Inflammatory macrophage (primary cell): Measurements from ENCODE around the gene IGSF8.
A peak's percentile ranks its signal among the peaks of the same experiment; 100 is the strongest.
"Not testable (repeated sequence)": the region's sequence is repeated elsewhere in the genome, so short reads cannot be mapped to it uniquely, and the experiment has no call there.

Experiments
- DNase-seq, 2 donors: peaks; one replicate each; pipeline ENCODE4 v3.0.0-alpha.2; 2020 to 2022

The IGSF8 gene

DNA sequence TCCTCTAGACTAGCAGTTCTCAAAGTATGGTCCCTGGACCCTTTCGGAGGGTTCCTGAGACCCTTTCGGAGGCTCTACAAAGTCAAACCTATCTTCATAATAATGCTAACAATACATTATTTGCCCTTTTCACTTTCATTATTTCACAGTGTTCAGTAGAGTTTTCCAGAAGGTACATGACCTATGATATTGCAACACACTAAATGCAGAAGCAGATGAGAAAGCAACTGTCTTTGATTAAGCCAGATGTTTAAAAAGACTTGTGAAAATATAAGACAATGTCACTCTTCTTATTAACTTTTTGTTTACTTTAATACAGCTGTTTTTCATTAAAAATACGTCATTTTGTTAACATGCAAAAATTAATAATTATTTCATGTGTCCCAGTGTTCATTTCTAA lies 34.3 kb downstream of the IGSF8 start:
- DNase-seq = no peak

DNA sequence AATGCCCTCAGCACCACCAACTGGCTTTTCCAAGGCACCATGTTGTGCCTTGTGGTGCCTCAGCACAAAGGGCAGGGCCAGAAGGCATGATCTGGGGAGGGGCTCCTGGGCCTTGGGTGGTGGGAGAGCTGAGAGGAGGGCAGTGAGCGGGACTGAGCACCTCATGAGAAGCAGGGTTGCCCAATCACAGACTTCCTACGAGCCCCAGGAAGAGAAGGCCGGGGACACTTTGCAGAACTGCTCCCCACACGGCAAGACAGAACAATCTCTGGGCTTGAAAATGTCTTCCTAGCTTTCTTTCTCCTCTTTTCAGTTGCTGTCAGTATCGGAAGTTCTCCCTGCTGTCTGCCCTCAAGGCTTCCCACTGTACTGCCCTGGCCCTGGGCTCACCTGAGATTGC lies 35.2 kb downstream of the IGSF8 start:
- peak in 1 of 2 donors; percentile 53 for DNase-seq

DNA sequence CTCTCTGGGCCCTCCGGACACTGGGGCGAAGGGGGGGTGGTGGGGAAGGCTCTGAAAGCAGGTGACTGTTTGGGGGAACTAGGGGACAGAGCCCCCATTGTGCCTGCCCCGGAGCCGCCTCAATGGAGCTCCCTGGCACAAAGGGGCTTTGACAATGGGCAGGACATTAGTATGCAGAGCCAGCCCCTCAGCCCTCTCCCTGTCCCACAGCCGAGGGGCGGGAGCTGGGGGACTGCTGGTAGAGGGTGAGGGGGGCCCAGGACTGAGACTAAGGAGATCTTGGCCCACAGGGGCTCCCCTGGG lies 36.2 kb downstream of the IGSF8 start:
- no peak for DNase-seq

DNA sequence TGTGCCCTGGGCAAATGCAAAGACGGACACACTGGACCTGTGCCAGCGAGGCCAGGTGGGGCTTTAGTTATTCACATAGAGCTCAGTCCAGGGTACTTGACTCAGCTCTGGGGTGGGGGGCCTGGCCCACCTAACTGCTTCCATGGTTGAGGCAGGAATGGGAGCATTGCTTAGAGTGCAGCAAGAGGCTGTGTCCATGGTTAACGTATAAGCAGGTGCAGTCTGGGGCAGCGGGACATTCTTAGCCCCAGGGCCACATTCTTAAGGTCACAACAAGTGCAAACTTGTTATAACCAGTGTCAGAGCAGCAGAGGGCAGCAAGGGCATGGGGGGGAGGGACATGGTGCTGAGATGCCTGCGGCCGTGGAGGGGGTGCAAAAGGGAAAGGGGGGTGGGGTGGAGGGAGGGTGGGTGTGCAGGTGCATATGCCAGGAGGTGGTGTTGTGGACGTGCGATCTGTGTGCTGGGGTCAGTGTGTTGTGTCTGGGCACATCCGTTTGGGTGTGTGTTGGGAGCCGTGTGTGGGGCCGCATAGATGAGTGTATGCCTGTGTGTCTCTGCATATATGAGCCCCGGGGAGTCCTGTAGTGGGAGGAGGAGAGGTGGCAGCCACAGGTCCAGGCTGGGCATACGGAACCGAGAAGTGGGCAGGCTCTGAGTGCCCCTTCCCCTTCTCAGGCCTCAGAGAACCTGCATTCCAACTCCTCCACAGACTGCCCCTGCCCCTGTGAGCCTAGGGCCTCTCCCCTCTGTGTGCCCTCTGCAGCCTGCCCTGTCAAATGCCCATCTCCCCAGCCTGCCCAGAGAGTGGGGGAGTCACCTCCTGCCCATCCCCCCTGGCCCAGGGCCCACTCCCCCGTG lies 36.8 kb downstream of the IGSF8 start:
- no peak for DNase-seq

DNA sequence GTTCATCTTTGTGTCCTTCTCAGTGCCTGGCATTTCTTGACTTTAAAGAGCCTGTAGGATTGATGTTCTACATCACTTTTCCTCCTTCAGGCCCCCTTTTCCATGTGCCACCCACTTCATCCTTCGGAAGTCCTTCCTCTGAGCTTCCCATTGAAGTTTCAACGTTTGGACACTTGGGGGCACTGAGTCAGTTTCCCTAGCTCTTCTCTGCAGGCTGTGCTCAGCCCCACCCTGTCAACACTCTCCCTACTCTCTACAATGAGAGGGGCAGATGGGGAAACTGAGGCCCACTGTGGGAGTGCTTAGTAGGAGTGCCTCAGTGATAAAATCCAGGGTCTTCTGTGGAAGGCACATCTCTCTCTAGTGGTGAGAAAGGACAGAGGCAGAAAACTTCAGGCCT lies 40.3 kb downstream of the IGSF8 start:
- DNase-seq = no peak

DNA sequence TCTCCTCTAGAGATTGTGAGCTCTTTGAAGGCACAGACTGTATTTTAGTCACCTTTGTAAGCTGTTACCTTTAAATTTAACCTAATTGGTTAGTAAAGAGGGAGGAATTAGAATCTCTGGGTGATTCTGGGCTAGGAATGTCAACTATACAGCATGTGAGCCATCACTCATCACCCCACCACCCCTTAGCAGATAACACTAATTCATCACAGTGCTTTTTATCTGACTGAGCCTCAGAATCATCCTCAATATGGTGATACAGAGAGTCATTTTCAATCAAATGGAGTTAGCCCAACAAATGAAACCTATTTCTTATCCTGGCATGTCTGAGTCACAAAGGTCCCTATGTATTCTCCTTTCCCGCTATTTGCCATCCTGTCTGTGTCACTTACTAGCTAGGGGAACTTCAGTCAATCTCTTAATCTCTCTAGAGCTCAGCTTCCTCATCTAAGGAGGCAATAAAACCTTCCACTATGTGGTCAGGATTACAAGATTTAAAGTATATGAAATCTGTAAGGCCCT lies 41.7 kb downstream of the IGSF8 start:
- no peak for DNase-seq

DNA sequence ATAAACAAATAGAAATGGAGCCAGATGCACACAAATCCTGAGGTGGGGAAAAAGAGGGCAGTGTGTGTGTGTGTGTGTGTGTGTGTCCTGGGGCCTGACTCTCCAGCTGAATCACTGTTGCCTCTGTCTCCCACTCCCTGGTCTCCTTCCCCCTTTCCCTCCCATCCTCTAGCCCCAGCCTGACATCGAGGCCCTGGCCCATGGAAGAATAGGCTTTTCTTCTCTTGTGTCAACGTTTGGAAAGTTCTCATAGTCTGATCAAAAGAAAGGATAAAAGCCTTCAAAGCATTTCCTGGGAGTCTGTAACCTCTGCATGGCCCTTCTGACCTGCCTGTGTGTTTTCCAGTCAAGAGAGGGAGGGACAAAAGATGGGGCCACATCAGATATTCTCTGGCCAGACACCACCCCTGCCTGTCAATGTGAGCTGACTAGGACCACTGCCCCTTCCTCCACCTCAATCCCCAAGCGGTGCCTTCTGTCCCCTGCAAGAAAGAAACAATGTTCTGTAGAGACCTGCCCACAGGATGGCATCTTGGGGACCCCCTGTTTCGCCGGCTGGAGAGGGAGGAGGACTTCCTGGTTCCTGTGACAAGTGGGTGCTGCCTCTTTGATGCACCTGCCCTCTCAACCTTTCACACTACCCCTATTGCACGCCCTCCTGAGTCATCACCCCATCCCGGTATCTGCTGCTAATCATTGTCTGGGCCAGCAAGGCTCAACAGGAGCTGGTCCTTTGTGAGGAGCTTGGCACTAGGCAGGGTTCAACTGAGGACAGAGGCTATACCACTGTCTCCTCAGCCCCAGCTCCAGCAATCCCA lies 44.7 kb downstream of the IGSF8 start:
- DNase-seq = no peak

DNA sequence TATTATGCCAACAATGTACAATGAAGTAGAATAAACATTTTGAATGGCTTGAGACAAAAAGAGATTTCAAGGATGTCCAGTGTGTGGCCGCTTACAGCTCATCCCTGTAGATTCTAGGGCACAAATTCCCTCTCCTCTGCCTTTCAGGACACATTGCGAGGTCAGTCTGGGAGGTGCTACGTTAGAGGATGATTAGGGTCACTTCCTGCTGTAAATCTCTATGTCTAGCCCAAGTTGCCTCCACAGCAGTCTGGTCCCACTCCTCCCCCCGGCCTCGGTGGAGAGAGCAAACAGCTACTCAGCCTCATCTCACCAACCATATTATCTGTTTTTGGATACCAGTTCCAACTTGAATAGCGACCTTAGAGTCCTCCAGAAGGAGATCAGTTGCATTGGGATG lies 45.5 kb downstream of the IGSF8 start:
- DNase-seq = no peak

DNA sequence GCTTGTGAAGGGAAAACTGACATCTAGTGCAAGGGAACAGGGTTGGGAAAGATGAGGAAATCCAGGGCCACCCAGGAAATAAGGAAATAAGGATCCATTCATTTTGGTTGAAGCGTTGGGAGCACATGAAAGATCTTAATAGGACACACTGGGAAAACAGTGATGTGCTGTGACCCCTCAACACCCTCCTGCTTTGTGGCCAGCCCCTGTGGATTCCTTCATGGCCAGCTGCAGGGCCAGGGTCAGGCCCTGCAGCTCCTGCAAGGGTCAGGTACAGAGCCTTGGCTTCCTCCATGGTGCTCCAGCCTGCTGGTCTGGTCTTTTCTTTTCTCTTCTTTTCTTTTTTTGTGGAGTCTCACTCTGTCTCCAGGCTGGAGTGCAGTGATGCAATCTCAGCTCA lies 47.8 kb downstream of the IGSF8 start:
- no peak for DNase-seq

DNA sequence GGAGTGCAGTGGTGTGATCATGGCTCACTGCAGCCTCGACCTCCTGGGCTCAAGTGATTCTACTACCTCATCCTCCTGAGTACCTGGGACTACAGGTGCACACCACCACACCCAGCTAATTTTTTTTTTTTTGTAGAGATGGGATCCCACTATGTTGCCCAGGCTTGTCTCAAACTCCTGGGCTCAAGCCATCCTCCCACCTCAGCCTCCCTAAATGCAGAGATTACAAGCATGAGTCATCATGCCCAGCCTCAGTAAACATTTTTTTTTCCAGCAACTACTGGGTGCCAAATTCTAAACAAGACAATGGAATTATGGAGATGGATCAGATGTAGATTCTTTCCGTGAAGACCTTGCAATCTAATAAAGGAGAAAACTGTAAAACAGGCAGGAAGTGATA lies 48.2 kb downstream of the IGSF8 start:
- DNase-seq = not testable (repeated sequence)

DNA sequence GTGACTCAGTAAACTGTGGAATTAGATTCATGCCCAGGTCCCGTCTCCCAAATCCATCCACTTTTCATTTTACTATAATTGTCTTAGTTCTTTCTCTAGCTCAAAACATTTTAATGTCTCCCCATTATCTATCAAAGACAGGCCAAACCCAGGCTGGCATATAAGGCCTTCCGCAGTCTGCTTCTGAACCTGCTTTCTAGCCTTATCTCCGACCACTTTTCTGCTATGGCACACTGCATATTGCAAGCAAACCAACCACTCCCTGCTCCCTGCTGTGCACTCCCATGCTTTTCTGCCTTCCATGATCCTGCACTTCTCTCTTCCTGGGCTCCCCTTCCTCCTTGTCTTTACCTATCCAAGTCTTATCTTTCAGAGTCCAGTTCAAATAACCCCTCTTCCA lies 49.3 kb downstream of the IGSF8 start:
- no peak for DNase-seq

DNA sequence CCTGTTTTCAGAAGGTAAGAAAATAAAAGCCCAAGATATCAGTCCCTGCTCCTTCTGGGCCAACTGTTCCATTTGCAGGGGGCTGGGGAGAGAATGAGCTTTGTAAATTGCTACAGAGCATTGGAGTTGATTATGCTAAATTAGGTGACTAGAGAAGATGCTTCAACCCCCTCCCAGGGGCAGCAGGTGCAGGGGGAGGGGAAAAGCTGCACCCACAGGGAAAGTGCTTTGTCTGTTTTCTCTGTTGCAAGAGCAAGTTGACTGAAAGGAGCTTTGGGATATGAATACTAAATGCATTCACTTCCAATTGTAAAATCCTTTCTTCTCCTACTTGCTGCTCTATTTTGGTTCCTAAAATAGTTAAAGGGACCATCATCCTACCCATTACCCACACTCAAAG lies 50.1 kb downstream of the IGSF8 start:
- DNase-seq = no peak

DNA sequence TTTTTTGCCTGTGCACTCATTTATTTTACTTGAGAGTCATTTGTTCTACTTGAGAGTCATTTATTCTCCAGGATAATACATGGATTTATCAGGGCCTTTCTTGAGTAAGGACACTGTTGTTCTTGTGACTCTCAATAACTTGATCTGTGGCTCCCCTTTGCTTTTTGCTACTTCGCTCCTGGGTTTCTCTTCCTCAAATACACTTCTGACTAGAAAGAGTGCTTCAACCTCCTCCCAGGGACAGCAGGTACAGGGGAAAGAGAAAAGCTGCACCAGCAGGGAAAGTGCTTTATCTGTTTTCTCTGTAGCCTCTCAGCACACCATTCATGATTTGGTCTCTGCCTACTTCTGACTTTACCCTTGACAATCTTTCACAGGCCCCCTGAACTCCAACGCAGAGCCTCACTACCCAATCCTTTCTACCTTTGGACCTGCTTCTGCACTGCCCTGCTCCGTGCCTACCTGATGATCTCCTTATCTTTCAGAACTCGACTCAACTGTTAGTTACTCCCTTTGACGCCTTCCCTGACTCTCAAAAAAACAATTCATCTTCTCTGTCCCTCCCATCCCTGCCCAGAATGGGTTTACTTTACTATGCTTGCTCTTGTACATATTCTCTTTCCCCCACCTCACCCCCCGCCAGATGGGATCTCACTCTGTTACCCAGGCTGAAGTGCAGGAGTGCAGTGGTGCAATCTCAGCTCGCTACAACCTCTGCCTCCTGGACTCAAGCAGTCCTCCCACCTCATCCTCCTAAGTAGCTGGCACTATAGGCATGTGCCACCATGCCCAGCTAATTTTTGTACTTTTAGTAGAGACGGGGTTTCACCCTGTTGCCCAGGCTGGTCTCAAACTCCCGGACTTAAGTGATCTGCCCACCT lies 51.1 kb downstream of the IGSF8 start:
- no peak for DNase-seq

DNA sequence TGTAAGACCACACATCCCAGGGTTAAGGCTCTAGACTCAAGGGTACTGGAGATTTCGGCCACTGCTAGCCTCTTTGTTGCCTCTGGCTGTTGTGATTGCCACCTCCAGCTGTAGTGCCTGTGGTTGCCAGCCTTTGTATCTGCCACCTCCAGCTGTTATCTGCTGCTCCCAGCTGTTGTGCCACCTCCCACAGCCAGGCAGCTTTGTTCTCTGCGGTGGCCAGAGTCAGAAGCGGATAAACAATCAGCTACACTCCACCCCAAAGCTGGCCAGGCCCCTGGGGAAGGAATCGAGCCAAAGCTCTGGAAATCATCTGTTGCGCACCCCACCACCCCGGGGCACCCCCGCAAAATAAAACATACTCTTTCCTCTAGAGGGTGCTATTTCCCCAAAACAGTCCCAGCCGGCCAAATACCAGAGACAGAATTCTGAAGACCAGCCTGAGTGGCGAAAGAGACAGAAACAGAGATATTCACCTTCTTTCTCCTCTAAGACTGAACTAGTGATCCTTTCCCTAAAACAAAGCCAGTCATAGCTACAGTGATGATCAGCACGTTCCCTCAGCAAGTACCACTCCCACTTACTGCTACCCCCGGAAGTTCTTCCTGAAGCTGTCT lies 51.8 kb downstream of the IGSF8 start:
- DNase-seq = peak; percentile 59 to 65

DNA sequence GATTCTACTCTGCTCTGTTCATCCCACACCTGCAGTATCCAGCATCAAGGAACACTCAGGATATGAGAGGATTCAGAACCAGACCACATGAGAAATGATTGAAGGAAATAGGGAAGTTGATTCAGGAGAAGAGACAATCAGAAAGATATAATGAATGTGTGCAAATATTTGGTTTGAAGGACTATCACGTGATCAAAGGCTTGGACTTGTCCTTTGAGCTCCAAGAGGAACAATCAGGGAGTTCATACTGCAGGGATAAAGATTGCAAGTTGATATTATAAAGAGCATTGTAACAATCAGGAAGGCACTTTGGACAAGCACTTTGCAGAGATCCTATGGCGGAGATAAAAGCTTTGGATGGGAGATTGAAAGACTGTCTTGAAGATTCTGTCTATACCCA lies 52.8 kb downstream of the IGSF8 start:
- DNase-seq = no peak

DNA sequence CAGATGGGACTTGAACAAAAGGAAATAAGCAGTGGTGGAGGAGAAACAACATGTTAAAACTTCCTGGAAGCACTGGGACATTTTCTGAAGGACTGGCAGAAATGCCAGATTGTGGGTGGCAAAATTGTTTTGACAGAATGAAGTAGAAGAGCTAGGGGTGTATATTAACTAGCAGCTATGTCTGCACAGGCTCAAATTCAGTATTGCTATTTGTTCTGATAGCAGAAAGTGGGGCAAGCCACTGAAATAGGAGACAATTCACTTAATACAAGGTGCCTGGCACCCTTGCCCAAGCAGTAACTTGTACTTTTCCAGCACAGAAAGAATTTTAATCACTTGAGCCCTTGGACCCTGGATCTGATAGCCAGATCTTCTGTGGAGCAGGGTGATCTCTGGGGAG lies 54.9 kb downstream of the IGSF8 start:
- DNase-seq = no peak
